ENCODE measurements around the gene DOK4.

DOK4 gene

DNA sequence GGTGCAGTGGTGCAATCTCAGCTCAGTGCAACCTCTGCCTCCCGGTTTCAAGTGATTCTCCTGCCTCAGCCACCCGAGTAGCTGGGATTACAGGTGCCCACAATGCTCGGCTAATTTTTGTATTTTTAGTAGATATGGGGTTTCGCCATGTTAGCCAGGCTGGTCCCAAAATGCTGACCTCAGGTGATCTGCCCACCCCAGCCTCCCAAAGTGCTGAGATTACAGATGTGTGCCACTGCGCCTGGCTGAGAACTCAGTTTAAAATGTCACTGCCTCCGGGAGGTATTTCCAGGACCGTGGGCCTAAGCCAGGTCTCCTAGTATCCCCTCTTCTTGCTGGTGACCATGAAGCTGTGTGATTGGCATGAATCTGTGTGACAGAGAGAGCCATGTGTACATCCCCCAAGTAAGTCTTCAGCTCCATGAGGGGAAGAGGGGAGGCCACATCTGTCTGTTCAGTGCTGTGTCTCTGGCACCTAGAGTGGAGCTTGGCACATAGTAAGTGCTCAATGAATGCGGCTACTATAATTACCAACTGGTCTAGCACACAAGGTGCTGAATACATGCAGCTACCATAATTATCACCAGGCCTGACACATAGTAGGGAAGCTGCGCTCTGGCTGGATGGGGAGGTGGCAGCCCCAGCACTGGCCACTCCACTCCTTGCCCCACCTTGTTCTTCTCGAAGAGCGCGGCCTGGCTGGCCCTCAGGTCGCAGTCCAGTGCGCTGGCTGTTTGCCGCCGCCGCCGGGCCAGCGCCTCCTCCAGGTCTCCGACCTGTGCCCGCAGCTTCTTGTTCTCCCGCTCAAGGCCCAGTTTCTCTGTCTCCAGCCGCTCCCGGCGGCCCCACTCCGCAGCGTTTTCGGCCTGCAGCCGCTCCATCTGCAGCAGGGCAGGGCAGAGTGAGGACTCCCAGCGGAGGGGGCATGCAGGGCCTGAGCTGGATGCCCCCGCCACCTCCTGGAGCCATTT, 31.4 kb upstream of the DOK4 start:
- H3K27ac ChIP-seq (replicated peaks), result no peak overlapping the region
- DNase-seq (ENCODE audit: low read depth in 1 of 2, low spot score in 1 of 2), result no peak
- TF ChIP-seq SPI1 (IDR thresholded peaks at IDR 0.05; ENCODE audit: borderline replicate concordance, low read depth) (no peak), GABPA (IDR thresholded peaks at IDR 0.05; ENCODE audit: low read depth) (no peak), POLR2AphosphoS5 (IDR thresholded peaks at IDR 0.05; ENCODE audit: low read depth) (no peak)
- TF ChIP-seq, protein P1, sequence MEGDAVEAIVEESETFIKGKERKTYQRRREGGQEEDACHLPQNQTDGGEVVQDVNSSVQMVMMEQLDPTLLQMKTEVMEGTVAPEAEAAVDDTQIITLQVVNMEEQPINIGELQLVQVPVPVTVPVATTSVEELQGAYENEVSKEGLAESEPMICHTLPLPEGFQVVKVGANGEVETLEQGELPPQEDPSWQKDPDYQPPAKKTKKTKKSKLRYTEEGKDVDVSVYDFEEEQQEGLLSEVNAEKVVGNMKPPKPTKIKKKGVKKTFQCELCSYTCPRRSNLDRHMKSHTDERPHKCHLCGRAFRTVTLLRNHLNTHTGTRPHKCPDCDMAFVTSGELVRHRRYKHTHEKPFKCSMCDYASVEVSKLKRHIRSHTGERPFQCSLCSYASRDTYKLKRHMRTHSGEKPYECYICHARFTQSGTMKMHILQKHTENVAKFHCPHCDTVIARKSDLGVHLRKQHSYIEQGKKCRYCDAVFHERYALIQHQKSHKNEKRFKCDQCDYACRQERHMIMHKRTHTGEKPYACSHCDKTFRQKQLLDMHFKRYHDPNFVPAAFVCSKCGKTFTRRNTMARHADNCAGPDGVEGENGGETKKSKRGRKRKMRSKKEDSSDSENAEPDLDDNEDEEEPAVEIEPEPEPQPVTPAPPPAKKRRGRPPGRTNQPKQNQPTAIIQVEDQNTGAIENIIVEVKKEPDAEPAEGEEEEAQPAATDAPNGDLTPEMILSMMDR (IDR thresholded peaks at IDR 0.05; ENCODE audit: insufficient read depth, low read length), result no peak
- TF ChIP-seq, protein P2, sequence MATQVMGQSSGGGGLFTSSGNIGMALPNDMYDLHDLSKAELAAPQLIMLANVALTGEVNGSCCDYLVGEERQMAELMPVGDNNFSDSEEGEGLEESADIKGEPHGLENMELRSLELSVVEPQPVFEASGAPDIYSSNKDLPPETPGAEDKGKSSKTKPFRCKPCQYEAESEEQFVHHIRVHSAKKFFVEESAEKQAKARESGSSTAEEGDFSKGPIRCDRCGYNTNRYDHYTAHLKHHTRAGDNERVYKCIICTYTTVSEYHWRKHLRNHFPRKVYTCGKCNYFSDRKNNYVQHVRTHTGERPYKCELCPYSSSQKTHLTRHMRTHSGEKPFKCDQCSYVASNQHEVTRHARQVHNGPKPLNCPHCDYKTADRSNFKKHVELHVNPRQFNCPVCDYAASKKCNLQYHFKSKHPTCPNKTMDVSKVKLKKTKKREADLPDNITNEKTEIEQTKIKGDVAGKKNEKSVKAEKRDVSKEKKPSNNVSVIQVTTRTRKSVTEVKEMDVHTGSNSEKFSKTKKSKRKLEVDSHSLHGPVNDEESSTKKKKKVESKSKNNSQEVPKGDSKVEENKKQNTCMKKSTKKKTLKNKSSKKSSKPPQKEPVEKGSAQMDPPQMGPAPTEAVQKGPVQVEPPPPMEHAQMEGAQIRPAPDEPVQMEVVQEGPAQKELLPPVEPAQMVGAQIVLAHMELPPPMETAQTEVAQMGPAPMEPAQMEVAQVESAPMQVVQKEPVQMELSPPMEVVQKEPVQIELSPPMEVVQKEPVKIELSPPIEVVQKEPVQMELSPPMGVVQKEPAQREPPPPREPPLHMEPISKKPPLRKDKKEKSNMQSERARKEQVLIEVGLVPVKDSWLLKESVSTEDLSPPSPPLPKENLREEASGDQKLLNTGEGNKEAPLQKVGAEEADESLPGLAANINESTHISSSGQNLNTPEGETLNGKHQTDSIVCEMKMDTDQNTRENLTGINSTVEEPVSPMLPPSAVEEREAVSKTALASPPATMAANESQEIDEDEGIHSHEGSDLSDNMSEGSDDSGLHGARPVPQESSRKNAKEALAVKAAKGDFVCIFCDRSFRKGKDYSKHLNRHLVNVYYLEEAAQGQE (IDR thresholded peaks at IDR 0.05; ENCODE audit: insufficient replicate concordance, low read depth), result no peak

DNA sequence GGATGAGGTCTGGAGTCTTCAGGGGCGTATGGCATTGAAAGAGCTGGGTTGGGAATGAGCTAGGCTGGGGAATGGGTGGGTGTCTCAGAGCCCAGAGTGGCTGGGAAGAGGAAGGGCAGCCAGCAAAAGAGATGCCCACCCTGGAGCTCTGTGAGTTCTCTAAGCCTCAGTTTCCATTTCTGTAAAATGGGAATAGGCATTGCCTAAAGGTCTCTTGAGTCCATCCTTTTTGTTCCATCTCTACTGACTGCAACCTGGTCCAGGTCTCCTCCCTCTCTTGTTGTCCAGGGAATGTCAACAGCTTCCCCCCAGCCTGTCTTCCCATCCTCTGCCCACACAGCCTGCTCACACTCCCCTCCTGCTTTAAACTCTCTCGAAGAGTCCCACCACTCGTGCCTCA, 30.5 kb upstream of the DOK4 start:
- Histone ChIP-seq H3K27me3 (ENCODE audit: insufficient read depth, poor library complexity, severe bottlenecking) (no peaks in the 10 kb centered on the region), H3K4me3 (replicated peaks; ENCODE audit: insufficient read depth, low read length) (no peak overlapping the region), H3K27ac (replicated peaks) (no peak overlapping the region)
- TF ChIP-seq GABPA (IDR thresholded peaks at IDR 0.05; ENCODE audit: low read depth) (no peak), POLR2AphosphoS5 (IDR thresholded peaks at IDR 0.05; ENCODE audit: low read depth) (no peak), SPI1 (IDR thresholded peaks at IDR 0.05; ENCODE audit: borderline replicate concordance, low read depth) (no peak)
- TF ChIP-seq, protein P1 (IDR thresholded peaks at IDR 0.05; ENCODE audit: insufficient read depth, low read length), result no peak
- TF ChIP-seq, protein P2 (IDR thresholded peaks at IDR 0.05; ENCODE audit: insufficient replicate concordance, low read depth), result no peak
- no peak for DNase-seq (ENCODE audit: low read depth in 1 of 2, low spot score in 1 of 2)

More for the DNA sequence above, 31.4 kb upstream of the DOK4 start:
- Histone ChIP-seq H3K4me3 (replicated peaks; ENCODE audit: insufficient read depth, low read length) (no peak overlapping the region), H3K27me3 (ENCODE audit: insufficient read depth, poor library complexity, severe bottlenecking) (no peaks in the 10 kb centered on the region)

DNA sequence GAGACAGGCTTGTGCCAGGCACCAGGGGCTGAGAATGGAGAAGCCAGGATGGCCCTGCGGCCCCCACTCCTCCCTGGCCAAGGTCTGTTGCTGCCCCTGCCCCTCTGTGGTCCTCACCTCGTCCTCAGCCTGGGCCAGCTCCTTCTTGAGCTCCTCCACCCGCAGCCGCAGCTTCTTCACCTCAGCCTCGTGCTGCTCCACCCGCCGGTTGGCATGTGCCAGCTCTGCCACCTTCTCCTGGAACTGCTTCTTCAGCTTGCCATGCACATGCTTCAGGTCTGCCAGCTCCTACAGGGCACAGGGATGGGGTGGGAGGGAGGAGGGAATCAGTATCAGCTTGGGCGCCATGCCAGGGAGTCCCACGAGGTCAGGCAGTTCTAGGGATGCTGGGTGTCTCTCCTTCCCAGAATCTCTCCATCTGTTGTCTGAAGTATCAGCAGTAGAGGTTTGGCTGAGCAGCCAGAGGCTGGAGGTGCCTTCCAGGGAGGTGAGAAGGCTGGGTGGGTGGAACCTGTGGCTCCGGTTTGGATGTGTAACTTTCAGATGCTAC, 30.0 kb upstream of the DOK4 start:
- DNase-seq (ENCODE audit: low read depth in 1 of 2, low spot score in 1 of 2), result no peak
- H3K27ac ChIP-seq (replicated peaks), result no peak overlapping the region
- no peaks in the 10 kb centered on the region for H3K27me3 ChIP-seq (ENCODE audit: insufficient read depth, poor library complexity, severe bottlenecking)
- H3K4me3 ChIP-seq (replicated peaks; ENCODE audit: insufficient read depth, low read length), result no peak overlapping the region
- TF ChIP-seq, protein P1 (IDR thresholded peaks at IDR 0.05; ENCODE audit: insufficient read depth, low read length), result no peak
- TF ChIP-seq POLR2AphosphoS5 (IDR thresholded peaks at IDR 0.05; ENCODE audit: low read depth) (no peak), GABPA (IDR thresholded peaks at IDR 0.05; ENCODE audit: low read depth) (no peak), SPI1 (IDR thresholded peaks at IDR 0.05; ENCODE audit: borderline replicate concordance, low read depth) (no peak)
- TF ChIP-seq, protein P2 (IDR thresholded peaks at IDR 0.05; ENCODE audit: insufficient replicate concordance, low read depth), result no peak
